CD4-positive, CD25-positive, alpha-beta regulatory T cell (primary cell): ENCODE results near the gene ACTN2. TPM values are rescaled to one million over a fixed set of nuclear protein-coding genes. Genes with fewer than 3 reads are reported as not detected.

Experiments used
- ATAC-seq, 2 donors: fragments of 150-1000 bp; cut with Tn5 transposase; one replicate each; pipeline ENCODE4 v1.10.0; 2021; ENCODE audit warnings: low read depth in 2 of 2, moderate number of reproducible peaks in 2 of 2, moderate library complexity in 1 of 2
- DNase-seq, 3 donors: peaks; one replicate each; pipeline versions ENCODE4 v3.0.0 to v3.0.0-alpha.2; 2012 to 2022; ENCODE audit warnings: mixed read lengths in 1 of 3
- H3K27ac ChIP-seq: one replicate; pipeline ENCODE4 v1.7.0; 2013; ENCODE audit warnings: mild to moderate bottlenecking, low read length; ENCODE audit not compliant: insufficient read depth, poor library complexity, severe bottlenecking
- H3K27me3 ChIP-seq: one replicate; pipeline ENCODE4 v1.7.0; 2013; ENCODE audit warnings: low read length; ENCODE audit not compliant: control insufficient read depth, insufficient read depth
- H3K36me3 ChIP-seq: one replicate; pipeline ENCODE4 v1.7.0; 2013; ENCODE audit warnings: mild to moderate bottlenecking, low read length, moderate library complexity; ENCODE audit not compliant: control insufficient read depth, insufficient read depth
- H3K4me1 ChIP-seq: 2 replicates; pipeline ENCODE4 v1.7.0; 2013; ENCODE audit warnings: mild to moderate bottlenecking, low read length; ENCODE audit not compliant: insufficient read depth, control insufficient read depth, poor library complexity, severe bottlenecking
- H3K4me3 ChIP-seq: one replicate; pipeline ENCODE4 v1.7.0; 2013; ENCODE audit warnings: low read depth, mild to moderate bottlenecking, low read length, moderate library complexity
- H3K9me3 ChIP-seq, 2 experiments: 1 replicate in 1 of 2; 2 replicates in 1 of 2; pipeline ENCODE4 v1.7.0; 2013; ENCODE audit warnings: low read length in 2 of 2, mild to moderate bottlenecking in 1 of 2, moderate library complexity in 1 of 2; ENCODE audit not compliant: control insufficient read depth in 2 of 2
- H3K27ac Mint-ChIP-seq, 3 donors: one replicate each; pipeline ENCODE4 v1.8.0; 2020 to 2022; ENCODE audit warnings: mild to moderate bottlenecking in 3 of 3, mixed read lengths in 3 of 3, moderate library complexity in 2 of 3
- H3K27me3 Mint-ChIP-seq: one replicate; pipeline ENCODE4 v1.8.0; 2022; ENCODE audit warnings: mild to moderate bottlenecking, mixed read lengths
- H3K36me3 Mint-ChIP-seq: one replicate; pipeline ENCODE4 v1.8.0; 2020; ENCODE audit warnings: mixed read lengths
- H3K4me1 Mint-ChIP-seq, 4 donors: one replicate each; pipeline ENCODE4 v1.8.0; 2020 to 2022; ENCODE audit warnings: mixed read lengths in 4 of 4, mild to moderate bottlenecking in 1 of 4
- H3K4me3 Mint-ChIP-seq, 4 donors: one replicate each; pipeline ENCODE4 v1.8.0; 2020 to 2022; ENCODE audit warnings: mild to moderate bottlenecking in 4 of 4, mixed read lengths in 4 of 4, moderate library complexity in 3 of 4
- H3K9me3 Mint-ChIP-seq, 7 donors: one replicate each; pipeline ENCODE4 v1.8.0; 2020 to 2022; ENCODE audit warnings: mixed read lengths in 7 of 7, mild to moderate bottlenecking in 3 of 7, moderate library complexity in 2 of 7
- polyA plus RNA-seq, 4 donors: library from polyadenylated mRNA; unstranded; fragments of 300-500 nt; fragmentation: Illumina TruSeq; gene quantifications; one replicate each; pipeline ENCODE4 v1.2.3, GENCODE V29; 2021
- total RNA-seq: library from RNA; stranded (reverse); gene quantifications from one replicate; pipeline ENCODE4 v1.2.3, GENCODE V29; 2022

ACTN2 gene
- total and polyA plus RNA-seq, 5 donors from 2014 or later, result not detected

GRCh38 chr1:236785477-236785876 lies 99.2 kb downstream of the ACTN2 start:
- Histone ChIP-seq H3K27me3 (peaks cover 7% of the 10 kb centered on the region), H3K36me3 (no peaks in the 10 kb centered on the region), H3K4me1 (no peaks in the 10 kb centered on the region), H3K27ac (no peak overlapping the region), H3K9me3 (no peaks in the 10 kb centered on the region), H3K4me3 (no peak overlapping the region)
- ATAC-seq, result no peak
- Mint-ChIP-seq H3K36me3 (no peaks in the 10 kb centered on the region), H3K4me3 (no peak overlapping the region), H3K27ac (no peak overlapping the region), H3K9me3 (no peaks in the 10 kb centered on the region), H3K4me1 (no peaks in the 10 kb centered on the region), H3K27me3 (peaks cover 27% of the 10 kb centered on the region)
- no peak for DNase-seq

DNA sequence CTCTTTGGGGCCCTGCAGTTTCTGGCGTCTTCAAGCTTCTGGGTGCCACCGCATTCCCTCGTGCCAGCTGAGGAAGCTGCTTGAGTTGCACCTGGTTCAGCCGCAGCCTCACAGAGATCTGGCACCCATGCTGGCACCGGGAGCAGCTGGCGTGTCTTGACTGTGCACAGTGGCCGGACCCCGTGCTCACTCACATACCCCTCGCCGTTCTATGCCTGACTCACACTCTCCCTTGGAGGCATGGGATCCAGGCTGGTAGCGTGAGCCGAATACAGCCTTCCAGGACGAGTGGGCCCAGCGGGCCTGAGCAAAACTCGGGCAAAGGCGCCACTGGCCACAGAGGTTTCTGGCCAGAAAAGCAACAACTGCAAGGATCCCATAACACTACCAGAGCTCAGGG lies 100.2 kb downstream of the ACTN2 start:
- DNase-seq (no peak), ATAC-seq (no peak)
- H3K27ac ChIP-seq, result no peak overlapping the region
- Mint-ChIP-seq H3K4me3 (no peak overlapping the region), H3K27me3 (peaks cover 23% of the 10 kb centered on the region), H3K27ac (no peak overlapping the region), H3K4me1 (no peaks in the 10 kb centered on the region), H3K36me3 (no peaks in the 10 kb centered on the region), H3K9me3 (peaks cover 0 to 2% (median 0%) of the 10 kb centered on the region in 7 donors)
- peaks cover 3% of the 10 kb centered on the region for H3K27me3 ChIP-seq
- H3K36me3 ChIP-seq, result no peaks in the 10 kb centered on the region
- no peaks in the 10 kb centered on the region for H3K4me1 ChIP-seq
- no peak overlapping the region for H3K4me3 ChIP-seq
- H3K9me3 ChIP-seq, result no peaks in the 10 kb centered on the region

- Mint-ChIP-seq H3K9me3 (peaks cover 0 to 2% (median 0%) of the 10 kb centered on the region in 7 donors), H3K27ac (peak overlapping the region; percentile 98 to 100 (median 99)), H3K4me1 (peaks cover 5 to 38% (median 27%) of the 10 kb centered on the region in 4 donors), H3K27me3 (peaks cover 17% of the 10 kb centered on the region), H3K36me3 (no peaks in the 10 kb centered on the region), H3K4me3 (peak overlapping the region; percentile 94 to 99 (median 96))
- peak overlapping the region; percentile 99 for H3K27ac ChIP-seq
- peaks cover 5% of the 10 kb centered on the region for H3K27me3 ChIP-seq
- H3K36me3 ChIP-seq, result no peaks in the 10 kb centered on the region
- H3K9me3 ChIP-seq, result no peaks in the 10 kb centered on the region
- ATAC-seq (peak; percentile 16 to 28), DNase-seq (no peak)
- H3K4me1 ChIP-seq, result peaks cover 27% of the 10 kb centered on the region
- H3K4me3 ChIP-seq, result peak overlapping the region; percentile 96
These were observed 108.3 kb downstream of the ACTN2 start for GRCh38 chr1:236794585-236795034.

GRCh38 chr1:236795035-236795756 lies 108.9 kb downstream of the ACTN2 start, which contains the start of gene MTR:
TSS of gene MTR (plus strand) at chr1:236795292. CDS start at chr1:236795704, 412 bp downstream.
- peak within 1 kb of the TSS; percentile 94 to 99 (median 96) for H3K4me3 Mint-ChIP-seq

DNA sequence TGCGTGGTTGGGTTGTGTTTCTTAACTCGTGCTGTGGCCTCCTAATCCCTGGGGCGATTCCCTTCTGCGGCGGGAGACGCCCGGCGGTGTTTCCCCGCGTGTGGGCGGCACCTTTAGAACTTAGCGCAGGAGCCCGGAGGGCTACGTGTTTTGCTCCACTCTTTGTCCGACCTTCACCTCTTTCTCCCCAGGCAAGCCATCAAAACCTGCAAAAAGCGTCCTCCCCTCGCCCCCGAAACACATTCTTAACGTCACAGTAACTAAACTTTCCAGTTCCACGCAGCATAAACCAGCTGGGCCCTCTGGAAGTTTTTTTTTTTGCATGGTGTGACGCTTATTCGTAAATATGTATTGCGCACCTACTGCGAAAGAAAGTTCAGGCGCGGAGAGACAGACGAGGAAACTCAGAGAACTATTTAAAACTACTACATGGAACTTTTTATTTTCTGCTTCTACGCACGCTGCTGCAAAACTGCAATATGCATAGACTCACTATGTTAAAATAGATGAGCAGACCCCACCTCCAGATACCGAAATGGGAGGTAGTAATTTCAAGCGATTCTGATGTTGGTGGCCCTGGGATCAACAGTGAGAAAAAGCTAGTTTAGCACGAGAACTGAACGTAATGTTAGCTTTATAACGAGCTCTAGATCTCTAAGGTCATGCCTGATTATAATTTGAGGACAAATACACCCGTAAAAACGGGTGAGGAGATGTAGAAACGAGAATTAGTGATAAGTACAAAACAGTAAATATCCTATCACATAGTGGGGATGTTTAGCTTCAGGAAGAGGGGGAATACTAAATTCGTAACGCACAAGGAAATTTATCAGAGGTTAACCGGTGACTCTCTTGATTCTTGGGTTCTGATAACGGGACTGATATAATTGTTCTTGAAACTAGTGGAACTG lies 109.7 kb downstream of the ACTN2 start:
- peak in 2 of 3 donors; percentile 61 to 66 for DNase-seq

More at GRCh38 chr1:236795035-236795756, 108.9 kb downstream of the ACTN2 start, which contains the start of gene MTR:
- H3K36me3 Mint-ChIP-seq, result no peaks in the 10 kb centered on the region
- H3K4me3 ChIP-seq, result peak within 1 kb of the TSS; percentile 96
- peaks cover 5% of the 10 kb centered on the region for H3K27me3 ChIP-seq
- peaks cover 17% of the 10 kb centered on the region for H3K27me3 Mint-ChIP-seq
- H3K27ac ChIP-seq, result peak within 1 kb of the TSS; percentile 99
- ATAC-seq, result peak; percentile 96
- no peaks in the 10 kb centered on the region for H3K9me3 ChIP-seq
- H3K27ac Mint-ChIP-seq, result peak within 1 kb of the TSS; percentile 98 to 100 (median 99)
- H3K9me3 Mint-ChIP-seq, result peaks cover 0 to 2% (median 0%) of the 10 kb centered on the region in 7 donors
- peak; percentile 95 to 98 (median 96) for DNase-seq
- H3K36me3 ChIP-seq, result no peaks in the 10 kb centered on the region
- peaks cover 32% of the 10 kb centered on the region for H3K4me1 ChIP-seq
- peaks cover 5 to 44% (median 32%) of the 10 kb centered on the region in 4 donors for H3K4me1 Mint-ChIP-seq

GRCh38 chr1:236799001-236799400 lies 112.7 kb downstream of the ACTN2 start:
- Histone ChIP-seq H3K4me3 (no peak overlapping the region), H3K36me3 (peaks cover 10% of the 10 kb centered on the region), H3K27me3 (no peaks in the 10 kb centered on the region), H3K9me3 (no peaks in the 10 kb centered on the region), H3K4me1 (peaks cover 36% of the 10 kb centered on the region), H3K27ac (no peak overlapping the region)
- Mint-ChIP-seq H3K27ac (no peak overlapping the region), H3K36me3 (peaks cover 14% of the 10 kb centered on the region), H3K9me3 (no peaks in the 10 kb centered on the region), H3K27me3 (peaks cover 9% of the 10 kb centered on the region), H3K4me3 (peak overlapping the region in 1 of 4 donors; percentile 16), H3K4me1 (peaks cover 25 to 78% (median 58%) of the 10 kb centered on the region in 4 donors)
- DNase-seq (no peak), ATAC-seq (no peak)

More for the DNA sequence above, 109.7 kb downstream of the ACTN2 start:
- Mint-ChIP-seq H3K27ac (peak overlapping the region; percentile 98 to 100 (median 99)), H3K4me1 (peaks cover 5 to 51% (median 38%) of the 10 kb centered on the region in 4 donors), H3K4me3 (peak overlapping the region; percentile 94 to 99 (median 96)), H3K27me3 (peaks cover 17% of the 10 kb centered on the region), H3K36me3 (no peaks in the 10 kb centered on the region), H3K9me3 (peaks cover 0 to 2% (median 0%) of the 10 kb centered on the region in 7 donors)
- Histone ChIP-seq H3K27me3 (peaks cover 5% of the 10 kb centered on the region), H3K27ac (peak overlapping the region; percentile 99), H3K36me3 (peaks cover 2% of the 10 kb centered on the region), H3K4me1 (peaks cover 36% of the 10 kb centered on the region), H3K9me3 (no peaks in the 10 kb centered on the region), H3K4me3 (peak overlapping the region; percentile 96)
- ATAC-seq, result peak in 1 of 2 donors; percentile 5

GRCh38 chr1:236800002-236800620 lies 113.8 kb downstream of the ACTN2 start:
- Histone ChIP-seq H3K27ac (no peak overlapping the region), H3K4me1 (peaks cover 36% of the 10 kb centered on the region), H3K4me3 (peak overlapping the region; percentile 15), H3K27me3 (no peaks in the 10 kb centered on the region), H3K9me3 (no peaks in the 10 kb centered on the region), H3K36me3 (peaks cover 18% of the 10 kb centered on the region)
- Mint-ChIP-seq H3K9me3 (no peaks in the 10 kb centered on the region), H3K36me3 (peaks cover 18% of the 10 kb centered on the region), H3K27me3 (peaks cover 2% of the 10 kb centered on the region), H3K4me1 (peaks cover 25 to 75% (median 59%) of the 10 kb centered on the region in 4 donors), H3K4me3 (peak overlapping the region in 1 of 4 donors; percentile 6), H3K27ac (no peak overlapping the region)
- peak in 1 of 3 donors; percentile 49 for DNase-seq
- no peak for ATAC-seq
